HepG2 (cell line): Measurements from ENCODE around the gene IPO9. TPM values are rescaled to one million over a fixed set of nuclear protein-coding genes. Genes with fewer than 3 reads are reported as not detected.

Experiments used
- CCDC6 ChIP-seq: sonication (generic); formaldehyde crosslinking; IDR thresholded peaks from 2 replicates; pipeline ENCODE4 v1.8.1; 2022; ENCODE audit warnings: mild to moderate bottlenecking, missing genetic modification reagents, moderate library complexity
- DMAP1 ChIP-seq: IDR thresholded peaks from 2 replicates; pipeline ENCODE4 v1.6.1; 2016
- IKZF1 ChIP-seq: fragments of 450-650 bp; IDR thresholded peaks from 2 replicates; pipeline ENCODE4 v1.7.1; 2016
- MAX ChIP-seq: IDR thresholded peaks from 2 replicates; pipeline ENCODE4 v1.6.1; 2012; ENCODE audit warnings: inconsistent platforms
- MXD4 ChIP-seq: IDR thresholded peaks from 2 replicates; pipeline ENCODE4 v1.6.1; 2016; ENCODE audit warnings: mild to moderate bottlenecking, missing biosample characterization, missing genetic modification reagents
- PRDM10 ChIP-seq: sonication (generic); formaldehyde crosslinking; IDR thresholded peaks from 2 replicates; pipeline ENCODE4 v1.4.0; 2020; ENCODE audit warnings: low read depth, missing genetic modification reagents
- PRMT3 ChIP-seq: sonication (generic); formaldehyde crosslinking; IDR thresholded peaks from 2 replicates; pipeline ENCODE4 v1.8.1; 2022; ENCODE audit warnings: low read depth, mild to moderate bottlenecking, moderate library complexity, missing genetic modification reagents, borderline replicate concordance
- RXRB ChIP-seq: IDR thresholded peaks from 2 replicates; pipeline ENCODE4 v1.6.1; 2016; ENCODE audit warnings: borderline replicate concordance, missing genetic modification reagents, missing compliant biosample characterization
- SALL2 ChIP-seq: sonication (generic); formaldehyde crosslinking; IDR thresholded peaks from 2 replicates; pipeline ENCODE4 v1.8.1; 2023; ENCODE audit warnings: mild to moderate bottlenecking, missing genetic modification reagents, inconsistent platforms
- ZHX2 ChIP-seq, 2 experiments: sonication (generic) in 1 of 2; formaldehyde crosslinking in 1 of 2; IDR thresholded peaks; 2 replicates each; pipeline versions ENCODE4 v1.6.1 to v1.9.0; 2014 to 2022; ENCODE audit warnings: antibody characterized with exemption in 1 of 2, borderline replicate concordance in 1 of 2, inconsistent platforms in 1 of 2, low read depth in 1 of 2, missing genetic modification reagents in 1 of 2
- ZNF251 ChIP-seq: sonication (generic); formaldehyde crosslinking; IDR thresholded peaks from 2 replicates; pipeline ENCODE4 v1.9.0; 2021; ENCODE audit warnings: mild to moderate bottlenecking, missing genetic modification reagents
- ZNF329 ChIP-seq: sonication (generic); formaldehyde crosslinking; IDR thresholded peaks from 2 replicates; pipeline ENCODE4 v1.9.0; 2021; ENCODE audit warnings: low read depth, mild to moderate bottlenecking, missing genetic modification reagents
- ZNF44 ChIP-seq: sonication (generic); formaldehyde crosslinking; IDR thresholded peaks from 2 replicates; pipeline ENCODE4 v1.5.1; 2020; ENCODE audit warnings: mild to moderate bottlenecking, missing genetic modification reagents
- ZNF513 ChIP-seq: sonication (generic); formaldehyde crosslinking; conservative IDR thresholded peaks from 2 replicates; pipeline ENCODE4 v1.5.0; 2020; ENCODE audit warnings: missing genetic modification reagents
- ZNF704 ChIP-seq: sonication (generic); formaldehyde crosslinking; IDR thresholded peaks from 2 replicates; pipeline ENCODE4 v1.8.1; 2023; ENCODE audit warnings: mild to moderate bottlenecking, inconsistent platforms, moderate library complexity, missing genetic modification reagents, borderline replicate concordance
- polyA plus RNA-seq, 8 experiments: library from polyadenylated mRNA; depleted of rRNA in 3 of 8; stranded (reverse) in 7 of 8; unstranded in 1 of 8; fragments of >200 nt; fragmentation: Illumina TruSeq in 4 of 8; extraction: Trizol in 4 of 8; gene quantifications; 2 replicates each; pipeline versions ENCODE4 v1.2.1 to v1.2.3, GENCODE V29; 2011 to 2016; ENCODE audit warnings: low read depth in 4 of 8, missing spikeins in 1 of 8, mixed read lengths in 1 of 8; ENCODE audit not compliant: insufficient read depth in 1 of 8
- total RNA-seq, 5 experiments: library from RNA; depleted of rRNA; stranded (reverse); fragments of >200 nt; fragmentation: Illumina TruSeq; extraction: Trizol; gene quantifications; 2 replicates each; pipeline ENCODE4 v1.2.3, GENCODE V29; 2016; ENCODE audit warnings: low read depth in 1 of 5

The IPO9 gene
- total and polyA plus RNA-seq, 2 of the 13 experiments (the other 11 are each of a cell fraction or from before 2014, with no cell fraction given) = 31.0 to 34.8 TPM

- TF ChIP-seq ZNF513 (CRISPR knock-in tag) (no peak), SALL2 (CRISPR knock-in tag) (no peak), MXD4 (CRISPR knock-in tag) (no peak), MAX (no peak), PRMT3 (no peak), ZNF251 (CRISPR knock-in tag) (no peak), RXRB (no peak), CCDC6 (CRISPR knock-in tag) (no peak), ZHX2 (IDR thresholded peaks at IDR 0.05; ENCODE audit: low read depth) (no peak), ZHX2 (CRISPR knock-in tag; IDR thresholded peaks at IDR 0.05; ENCODE audit: borderline replicate concordance) (no peak), PRDM10 (CRISPR knock-in tag) (no peak), ZNF704 (CRISPR knock-in tag) (no peak), DMAP1 (no peak), ZNF329 (CRISPR knock-in tag) (no peak), IKZF1 (no peak), ZNF44 (no peak)
These were observed 30.5 kb downstream of the IPO9 start (continued) for GRCh38 chr1:201859424-201859823.
